GM19023 (cell line): Measurements from ENCODE around the gene SEC14L6.
"Not testable (repeated sequence)": the region's sequence is repeated elsewhere in the genome, so short reads cannot be mapped to it uniquely, and the experiment has no call there.

ENCODE experiments used
- ATAC-seq: cut with Tn5 transposase; IDR thresholded peaks from one replicate; pipeline ENCODE4 v1.9.1; 2021; ENCODE audit warnings: mild to moderate bottlenecking, moderate library complexity; ENCODE audit not compliant: unreplicated experiment

Gene SEC14L6

DNA sequence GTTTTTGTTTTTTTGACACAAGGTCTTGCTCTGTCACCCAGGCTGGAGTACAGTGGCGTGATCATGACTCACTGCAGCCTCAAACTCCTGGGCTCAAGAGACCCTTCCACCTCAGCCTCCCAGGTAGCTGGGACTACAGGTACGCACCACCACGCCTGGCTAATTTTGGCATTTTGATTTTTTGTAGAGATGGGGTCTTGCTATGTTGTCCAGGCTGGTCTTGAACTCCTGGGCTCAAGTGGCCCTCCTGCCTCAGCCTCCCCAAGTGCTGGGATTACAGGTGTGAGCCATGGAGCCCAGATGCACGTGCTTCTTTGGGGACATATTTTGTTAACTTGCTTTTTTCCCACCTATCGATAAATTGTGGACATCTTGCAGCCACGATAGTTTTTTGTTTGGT is 20.7 kb upstream of the SEC14L6 start:
- ATAC-seq, result not testable (repeated sequence)

DNA sequence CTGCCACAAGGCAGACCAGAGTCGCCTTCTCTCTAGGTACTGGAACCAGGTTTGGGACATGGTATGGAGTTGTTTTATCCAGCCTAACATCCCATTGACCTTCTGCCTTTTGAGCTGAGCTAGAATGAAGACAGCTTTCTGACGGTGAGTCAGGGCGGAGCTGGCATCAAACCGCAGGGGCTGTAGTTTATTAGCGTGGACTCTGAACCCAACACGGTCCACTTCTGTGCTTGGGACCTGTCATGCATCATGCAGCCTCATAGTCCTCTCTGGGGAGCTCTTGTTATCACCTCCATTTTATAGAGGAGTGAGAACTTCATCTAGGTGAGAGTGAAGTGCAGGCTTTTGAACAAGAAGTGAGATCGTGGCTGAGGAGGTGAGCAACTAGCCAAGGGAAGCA is 19.6 kb upstream of the SEC14L6 start:
- ATAC-seq, result no peak

DNA sequence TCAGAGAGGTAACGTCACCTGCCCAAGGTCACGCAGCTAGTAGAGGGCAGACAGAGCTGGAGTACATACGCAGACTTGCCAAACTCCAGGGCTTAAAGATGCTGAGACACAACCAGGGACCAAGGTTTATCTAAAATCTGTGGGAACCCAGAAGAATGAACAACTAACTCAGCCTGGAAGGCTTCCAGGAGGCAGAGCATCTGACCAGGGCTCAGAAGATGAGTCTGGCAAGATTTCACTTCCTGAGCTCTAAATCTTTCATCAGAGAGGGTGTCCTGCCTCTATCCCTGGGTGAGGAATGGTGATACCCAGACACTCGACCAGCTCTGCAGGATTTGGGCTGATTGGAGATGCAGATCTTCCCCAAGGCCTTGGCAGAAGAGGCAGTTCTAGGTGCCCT is 18.8 kb upstream of the SEC14L6 start:
- no peak for ATAC-seq

DNA sequence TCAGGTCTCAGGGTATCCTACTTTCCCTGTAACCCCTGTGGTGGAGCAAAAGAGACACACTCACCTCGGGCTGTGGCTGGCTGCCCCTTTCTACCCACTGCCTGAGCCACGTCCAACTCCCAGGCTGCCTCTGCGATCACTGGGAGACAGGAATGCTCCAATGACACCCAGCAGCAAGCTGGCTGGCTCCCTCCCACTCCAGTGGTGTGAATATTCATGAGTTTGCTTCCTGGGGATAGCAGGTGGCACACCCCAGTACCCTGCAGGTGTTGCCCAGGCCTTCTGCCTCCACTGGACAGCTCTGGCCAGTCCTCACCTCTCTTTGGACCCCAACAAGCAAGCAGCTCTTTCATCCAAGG is 18.2 kb upstream of the SEC14L6 start:
- ATAC-seq, result no peak

DNA sequence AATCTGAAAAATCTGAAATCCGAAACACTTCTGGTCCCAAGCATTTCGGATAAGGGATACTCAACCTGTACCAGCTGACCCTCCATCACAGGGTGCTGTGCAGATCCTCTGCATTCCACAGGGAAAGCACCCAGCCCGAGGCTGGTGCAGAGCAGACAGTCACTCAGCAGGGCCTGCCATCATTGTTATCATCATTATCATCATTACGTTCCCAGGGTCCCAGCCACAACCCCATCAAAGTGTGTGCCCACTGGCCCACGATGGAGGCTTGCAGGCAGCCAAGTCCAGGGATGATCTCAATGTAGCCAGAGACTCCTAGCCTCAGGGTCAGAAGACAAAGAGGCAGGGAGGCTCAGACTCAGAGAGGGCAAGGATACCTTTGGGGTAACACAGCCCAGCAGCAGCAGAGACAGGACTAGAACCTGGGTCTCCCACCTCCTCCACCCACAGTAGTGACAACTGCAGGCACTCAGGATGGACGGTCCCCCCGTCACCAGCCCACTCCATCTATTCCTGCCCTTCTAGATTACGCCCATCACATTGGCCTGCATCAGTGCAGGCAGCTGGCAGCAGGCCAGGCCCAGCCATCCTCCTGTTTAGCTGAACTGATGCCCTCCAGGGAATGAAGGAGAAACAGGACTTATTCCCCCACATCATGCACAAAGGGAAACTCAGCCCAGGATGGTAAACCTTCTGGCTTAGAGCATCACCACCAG is 17.7 kb upstream of the SEC14L6 start:
- no peak for ATAC-seq

DNA sequence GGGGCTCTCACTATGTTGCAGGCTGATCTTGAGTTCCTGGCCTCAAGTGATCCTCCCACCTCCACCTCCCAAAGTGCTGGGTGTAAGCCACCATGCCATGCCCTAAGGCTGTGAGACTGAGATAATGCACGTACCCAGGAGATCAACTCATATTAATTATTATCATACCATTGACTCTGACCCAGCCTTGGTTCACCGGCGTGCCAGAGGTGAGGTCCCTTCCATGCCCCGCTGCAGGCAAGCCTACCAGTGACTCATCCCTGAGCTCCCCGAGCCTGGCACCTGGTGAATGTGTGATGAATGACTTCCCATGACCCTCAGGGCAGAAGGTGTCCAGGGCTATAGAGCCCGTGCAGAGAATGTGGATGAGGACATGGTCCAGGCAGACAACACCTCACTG is 15.8 kb upstream of the SEC14L6 start:
- ATAC-seq, result no peak

DNA sequence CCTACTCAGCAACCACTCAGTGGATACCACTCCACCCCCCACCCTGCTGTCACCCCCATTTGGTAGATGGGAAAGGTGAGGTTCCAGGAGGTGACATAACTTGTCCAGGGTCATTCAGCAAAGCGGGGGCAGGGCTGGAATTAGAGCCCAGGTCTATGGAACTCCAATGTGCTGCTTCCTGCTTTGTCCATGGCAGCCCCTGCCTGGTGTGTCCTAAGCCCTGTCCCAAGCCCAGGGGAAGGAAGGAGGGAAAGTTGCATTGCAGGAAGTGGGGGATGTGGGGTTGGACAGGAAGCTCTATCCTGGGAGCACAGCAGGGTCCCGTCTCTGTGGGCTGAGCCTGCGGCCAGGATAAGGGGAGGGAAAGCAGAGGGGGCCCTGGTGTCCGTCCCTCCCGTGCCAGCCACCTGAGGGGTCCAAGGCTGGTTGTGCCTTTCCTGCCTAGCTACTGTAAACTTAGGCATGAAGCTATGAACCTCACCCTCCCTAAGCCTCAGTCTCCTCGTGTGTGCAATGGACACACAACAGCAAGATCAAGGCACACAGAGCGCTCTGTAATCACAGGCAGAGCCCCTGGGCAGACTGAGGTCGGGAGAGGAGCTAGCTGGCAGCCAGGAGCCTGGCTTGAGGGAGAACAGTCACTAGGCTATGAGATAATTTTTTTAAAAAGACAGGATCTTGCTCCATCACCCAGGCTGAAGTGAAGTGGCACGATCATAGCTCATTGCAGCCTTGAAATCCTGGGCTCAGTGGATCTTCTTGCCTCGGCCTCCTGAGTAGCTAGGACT is 15.1 kb upstream of the SEC14L6 start:
- ATAC-seq, result no peak

DNA sequence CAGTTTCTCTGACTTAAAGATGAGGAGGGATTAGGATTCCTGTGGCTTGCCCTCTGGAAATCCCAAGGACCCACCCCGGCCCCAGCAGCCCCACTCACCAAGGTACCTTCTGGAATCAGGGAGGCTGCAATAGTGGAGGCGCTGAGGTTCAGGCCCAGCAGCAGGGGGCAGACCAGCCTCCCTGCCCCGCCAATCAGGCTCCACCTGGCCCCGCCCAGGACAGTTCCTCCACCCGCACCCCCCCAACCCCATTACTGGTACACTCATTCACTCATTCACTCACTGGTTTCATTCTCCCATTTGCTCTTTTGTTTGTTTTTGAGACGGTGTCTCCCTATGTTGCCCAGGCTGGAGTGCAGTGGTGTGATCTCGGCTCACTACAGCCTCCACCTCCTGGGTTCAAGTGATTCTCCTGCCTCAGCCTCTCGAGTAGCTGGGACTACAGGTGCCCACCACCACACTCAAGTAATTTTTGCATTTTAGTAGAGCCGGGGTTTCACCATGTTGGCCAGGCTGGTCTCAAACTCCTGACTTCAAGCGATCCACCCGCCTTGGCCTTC is 14.2 kb upstream of the SEC14L6 start:
- not testable (repeated sequence) for ATAC-seq

DNA sequence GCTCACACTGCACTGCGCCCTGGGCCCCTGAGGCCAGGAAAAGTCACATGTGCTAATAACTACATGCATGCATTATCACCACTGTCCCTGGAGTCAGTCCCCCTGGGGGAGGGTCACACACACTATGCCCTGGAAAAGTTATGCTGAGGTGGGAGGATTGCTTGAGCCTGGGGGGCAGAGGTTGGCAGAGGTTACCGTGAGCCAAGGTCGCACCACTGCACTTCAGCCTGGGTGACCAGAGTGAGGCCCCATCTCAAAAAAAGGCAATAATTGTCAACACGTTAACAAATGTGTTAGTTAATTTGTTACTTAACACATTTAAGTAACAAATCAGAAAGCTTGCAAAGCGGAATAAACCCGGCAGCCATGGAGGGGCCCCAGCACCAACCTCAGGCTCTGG is 13.3 kb upstream of the SEC14L6 start:
- no peak for ATAC-seq

DNA sequence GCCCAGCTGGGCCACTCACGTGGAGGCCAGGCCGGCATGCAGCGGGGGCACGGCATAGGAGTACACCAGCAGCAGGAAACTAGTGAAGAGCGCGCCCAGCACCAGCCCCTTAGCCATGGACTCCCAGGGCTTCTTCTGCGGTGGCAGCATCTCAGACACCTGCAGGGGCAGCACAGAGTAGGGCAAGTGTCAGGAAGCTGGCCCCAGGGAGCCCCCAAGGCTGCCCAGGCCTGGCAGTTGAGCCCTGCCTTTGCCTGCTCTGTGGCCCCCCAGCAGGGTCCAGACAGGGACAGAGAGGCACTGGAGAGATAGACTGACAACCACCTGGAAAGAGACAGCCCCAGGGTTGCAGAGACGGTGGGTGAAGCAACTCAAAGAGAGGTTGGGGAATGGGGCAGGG is 10.7 kb upstream of the SEC14L6 start:
- ATAC-seq, result no peak

DNA sequence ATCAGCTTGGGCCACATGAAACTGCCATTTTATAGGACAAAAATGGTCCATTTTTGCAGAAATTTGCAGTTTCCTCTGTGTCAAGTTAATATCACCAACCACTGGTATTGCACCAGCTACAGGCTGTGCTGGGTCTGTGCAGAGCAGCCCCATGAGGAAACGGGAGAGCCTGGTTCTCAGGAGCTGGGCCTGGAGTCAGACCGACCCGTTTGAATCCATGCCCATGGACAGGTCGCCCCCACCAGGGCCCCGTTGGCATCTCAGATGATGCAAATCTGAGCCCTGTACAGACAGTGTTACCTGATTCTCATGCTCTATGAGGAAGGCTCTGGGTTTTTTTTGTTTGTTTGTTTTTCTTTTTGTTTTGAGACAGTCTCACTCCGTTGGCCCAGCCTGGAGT is 9.8 kb upstream of the SEC14L6 start:
- ATAC-seq, result no peak

DNA sequence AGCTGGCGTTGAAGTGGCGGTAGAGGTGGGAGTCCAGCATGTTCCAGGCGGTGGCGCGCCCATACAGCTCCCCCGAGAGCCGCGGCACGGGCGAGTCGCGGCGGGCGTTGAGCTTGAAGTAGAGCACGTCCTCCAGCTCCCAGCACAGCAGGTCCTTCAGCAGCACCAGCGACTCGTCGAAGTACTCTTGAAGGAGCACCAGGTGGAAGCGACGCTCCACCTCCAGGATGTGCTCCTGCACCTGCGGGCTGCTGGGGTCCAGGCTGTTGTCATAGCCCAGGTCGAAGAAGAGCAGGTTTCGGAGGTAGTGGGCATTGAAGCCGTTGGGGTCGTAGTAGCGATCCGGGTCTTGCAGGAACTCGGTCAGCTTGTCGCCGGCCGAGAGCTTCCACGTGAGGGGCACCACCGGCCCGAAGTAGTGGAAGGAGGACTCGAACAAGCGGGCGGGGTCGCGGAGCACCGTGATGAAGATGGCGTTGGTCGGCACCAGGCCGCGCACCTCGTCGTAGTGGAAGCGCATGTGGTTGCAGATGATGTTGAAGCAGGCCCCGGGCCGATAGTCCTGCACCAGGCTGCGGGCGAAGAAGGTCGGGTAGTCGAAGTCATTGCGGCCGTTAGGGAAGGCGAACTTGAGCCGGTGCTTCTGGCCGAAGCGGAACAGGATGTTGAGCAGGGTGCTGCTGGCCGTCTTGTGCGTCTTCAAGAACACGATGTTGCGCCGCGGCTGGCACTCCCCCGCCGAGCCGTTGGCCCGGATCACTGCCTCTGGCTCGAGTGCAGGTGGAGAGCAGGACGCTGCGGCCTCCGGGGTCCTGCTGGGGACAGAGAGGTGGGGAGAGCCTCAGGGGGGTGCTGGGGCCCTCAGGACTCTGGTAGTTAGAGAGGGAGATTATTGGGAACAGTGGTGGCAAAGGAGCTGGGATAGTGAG is 9.0 kb upstream of the SEC14L6 start:
- ATAC-seq, result no peak

DNA sequence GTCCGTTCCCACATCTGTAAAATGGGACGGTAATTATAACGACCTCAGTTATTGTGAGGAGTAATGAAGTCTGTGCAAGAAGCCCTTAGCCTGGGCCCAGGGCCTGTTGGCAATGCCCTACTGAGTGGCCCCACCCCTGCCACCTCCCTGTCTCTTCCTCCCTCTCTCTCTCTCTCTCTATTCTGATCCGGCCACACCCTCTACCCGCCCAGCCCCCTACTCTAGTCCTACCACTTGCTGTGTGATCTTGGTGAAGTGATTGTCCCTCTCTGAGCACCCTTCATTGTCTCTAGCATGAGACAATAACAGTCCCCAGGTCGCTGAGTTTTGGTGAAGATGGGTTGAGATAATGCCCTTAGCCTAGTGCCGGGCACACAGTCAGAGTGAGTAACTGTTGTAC is 7.4 kb upstream of the SEC14L6 start:
- ATAC-seq, result no peak

DNA sequence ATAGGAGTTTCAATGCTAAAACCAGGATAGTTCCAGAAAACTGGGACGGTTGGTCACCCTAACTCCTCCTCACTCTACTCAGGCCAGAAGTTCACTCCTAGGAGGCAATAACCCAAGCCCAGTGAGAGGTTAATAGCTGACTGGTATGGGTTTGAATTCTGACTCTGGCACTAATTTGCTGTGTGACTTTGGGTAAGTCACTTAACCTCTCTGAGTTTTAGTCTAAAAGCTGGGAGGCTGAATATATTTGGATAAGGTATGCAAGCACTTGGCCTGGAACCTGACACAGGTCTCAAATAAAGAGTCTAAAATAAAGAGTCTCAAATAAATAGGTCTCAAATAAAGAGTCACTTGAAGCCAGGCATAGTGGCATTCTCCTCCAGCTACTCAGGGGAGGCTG is 6.2 kb upstream of the SEC14L6 start:
- ATAC-seq, result no peak

DNA sequence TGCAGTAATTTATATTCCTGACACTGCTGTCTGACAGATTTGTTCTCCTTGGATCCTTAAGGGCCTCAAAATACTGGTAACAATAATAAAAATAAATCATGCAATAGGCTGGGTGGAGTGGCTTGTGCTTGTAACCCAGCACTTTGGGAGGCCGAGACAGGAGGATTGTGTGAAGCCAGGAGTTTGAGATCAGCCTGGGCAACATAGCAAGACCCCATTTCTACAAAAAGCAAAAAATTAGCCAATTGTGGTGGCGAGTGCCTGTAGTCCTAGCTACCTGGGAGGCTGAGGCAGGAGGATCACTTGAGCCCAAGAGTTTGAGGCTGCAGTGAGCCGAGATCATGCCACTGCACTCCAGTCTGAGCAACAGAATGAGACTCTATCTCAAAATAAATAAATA is 5.3 kb upstream of the SEC14L6 start:
- not testable (repeated sequence) for ATAC-seq

DNA sequence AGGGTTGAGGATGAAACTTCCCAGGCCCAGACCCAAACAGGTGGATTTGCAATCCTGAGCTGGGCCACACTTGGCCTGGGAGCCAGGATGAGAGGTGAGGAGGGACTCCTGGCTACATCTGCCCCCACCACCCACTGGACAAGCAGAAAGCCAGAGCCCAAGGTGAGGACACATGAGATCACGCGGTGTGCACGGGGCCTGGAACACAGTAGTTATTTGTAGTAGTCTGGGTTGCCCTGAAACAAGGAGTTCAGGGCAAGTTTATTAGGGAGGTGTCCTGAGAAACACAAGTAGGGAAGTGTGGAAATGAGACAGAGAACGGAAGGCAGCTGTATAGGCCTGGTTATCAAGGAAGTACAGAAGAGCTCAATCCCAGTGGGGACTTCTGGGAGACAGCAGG is 647 bp upstream of the SEC14L6 start:
- ATAC-seq, result no peak

DNA sequence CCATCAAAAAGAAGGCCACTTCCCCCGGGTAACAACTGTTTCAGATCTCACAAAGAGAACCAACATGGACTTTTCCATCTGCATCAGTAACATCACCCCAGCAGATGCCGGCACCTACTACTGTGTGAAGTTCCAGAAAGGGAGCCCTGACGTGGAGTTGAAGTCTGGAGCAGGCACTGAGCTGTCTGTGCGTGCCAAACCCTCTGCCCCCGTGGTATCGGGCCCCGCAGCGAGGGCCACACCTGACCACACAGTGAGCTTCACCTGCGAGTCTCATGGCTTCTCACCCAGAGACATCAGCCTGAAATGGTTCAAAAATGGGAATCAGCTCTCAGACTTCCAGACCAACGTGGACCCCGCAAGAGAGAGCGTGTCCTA is 3.7 kb downstream of the SEC14L6 start:
- ATAC-seq, result no peak

DNA sequence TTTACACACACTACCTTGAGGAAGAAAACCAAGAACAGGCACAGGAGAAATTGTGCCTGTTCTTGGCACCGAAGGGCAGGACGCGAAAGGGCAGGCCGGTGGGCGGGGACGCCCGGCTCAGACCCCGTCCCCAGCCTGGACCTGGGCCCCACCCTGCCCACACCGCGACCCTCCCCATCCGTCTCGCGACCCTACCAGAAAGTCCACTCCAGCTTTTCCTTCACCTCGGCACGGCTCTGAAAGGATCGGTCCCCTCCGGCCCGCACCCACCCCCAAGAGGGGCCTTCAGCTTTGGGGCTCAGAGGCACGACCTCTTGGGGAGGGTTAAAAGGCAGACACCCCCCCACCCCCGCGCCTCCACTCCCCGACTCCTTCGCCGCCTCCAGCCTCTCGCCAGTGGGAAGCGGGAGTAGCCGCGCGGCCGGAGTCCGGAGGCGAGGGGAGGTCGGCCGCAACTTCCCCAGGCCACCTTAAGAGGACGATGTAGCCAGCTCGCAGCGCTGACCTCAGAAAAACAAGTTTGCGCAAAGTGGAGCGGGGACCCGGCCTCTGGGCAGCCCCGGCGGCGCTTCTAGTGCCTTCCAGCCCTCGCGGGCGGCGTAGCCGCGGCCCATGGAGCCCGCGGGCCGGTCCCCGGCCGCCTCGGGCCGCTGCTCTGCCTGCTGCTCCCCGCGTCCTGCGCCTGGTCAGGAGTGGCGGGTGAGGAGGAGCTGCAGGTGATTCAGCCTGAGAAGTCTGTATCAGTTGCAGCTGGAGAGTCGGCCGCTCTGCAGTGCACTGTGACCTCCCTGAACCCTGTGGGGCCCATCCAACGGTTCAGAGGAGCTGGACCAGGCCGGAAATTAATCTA is 4.4 kb downstream of the SEC14L6 start:
- no peak for ATAC-seq

DNA sequence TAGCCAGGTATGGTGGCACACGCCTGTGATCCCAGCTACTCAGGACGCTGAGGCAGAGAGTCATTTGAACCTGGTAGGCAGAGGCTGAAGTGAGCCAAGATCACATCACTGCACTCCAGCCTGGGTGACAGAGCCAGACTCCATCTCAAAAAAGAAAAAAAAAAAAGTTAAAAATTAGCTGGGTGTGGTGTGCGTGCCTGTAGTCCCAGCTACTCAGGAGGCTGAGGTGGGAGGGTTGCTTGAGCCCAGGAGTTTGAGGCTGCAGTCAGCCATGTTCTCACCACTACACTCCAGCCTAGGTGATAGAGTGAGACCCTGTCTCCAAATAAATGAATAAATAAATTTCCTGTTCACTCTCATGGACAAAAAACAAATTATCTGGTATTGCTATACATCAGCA is 5.0 kb downstream of the SEC14L6 start:
- not testable (repeated sequence) for ATAC-seq

DNA sequence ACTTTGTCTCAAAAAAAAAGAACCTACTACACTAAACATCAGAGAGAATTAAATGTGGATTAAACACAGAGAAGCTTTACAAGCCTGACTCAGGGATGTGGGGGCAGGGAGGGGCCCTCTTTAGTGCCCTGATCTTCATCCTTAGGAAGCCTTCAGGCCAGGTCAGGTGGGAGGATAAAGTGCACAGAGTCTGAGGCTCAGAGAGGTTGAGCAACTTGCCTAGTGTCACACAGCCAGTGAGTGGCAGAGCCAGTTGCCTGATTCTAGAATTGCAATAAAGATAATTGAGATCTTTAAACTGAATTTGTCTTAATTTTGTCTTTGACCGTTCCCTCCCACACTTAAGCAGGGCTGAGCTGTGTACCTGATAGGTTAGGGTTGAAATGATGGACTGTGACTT is 7.2 kb downstream of the SEC14L6 start:
- no peak for ATAC-seq
